Psoas muscle (tissue), 8 donors: ENCODE measurements around the gene MLH3. TPM values are rescaled to one million over a fixed set of nuclear protein-coding genes. Genes with fewer than 3 reads are reported as not detected.

Source experiments
- ATAC-seq, 4 donors: fragments of 200-7000 bp; cut with Tn5 transposase; one replicate each; pipeline ENCODE4 v1.9.1; 2020; ENCODE audit warnings: moderate library complexity in 3 of 4, mild to moderate bottlenecking in 2 of 4
- DNase-seq, 2 donors: peaks; one replicate each; pipeline ENCODE4 v3.0.0-alpha.2; 2020
- H3K27ac ChIP-seq: fragments of 200-600 bp; one replicate; pipeline ENCODE4 v1.8.0; 2022
- H3K27me3 ChIP-seq, 3 donors: fragments of 200-600 bp in 1 of 3; one replicate each; pipeline versions ENCODE4 v1.6.1 to v1.8.0; 2013 to 2022; ENCODE audit warnings: low read length in 2 of 3, mild to moderate bottlenecking in 2 of 3, moderate library complexity in 1 of 3; ENCODE audit not compliant: insufficient read depth in 3 of 3
- H3K36me3 ChIP-seq, 2 donors: fragments of 200-600 bp in 1 of 2; one replicate each; pipeline versions ENCODE4 v1.6.1 to v1.8.0; 2013 to 2022; ENCODE audit warnings: low read depth in 1 of 2, mild to moderate bottlenecking in 1 of 2, moderate library complexity in 1 of 2; ENCODE audit not compliant: insufficient read depth in 1 of 2
- H3K4me1 ChIP-seq: fragments of 200-600 bp; one replicate; pipeline ENCODE4 v1.8.0; 2022
- H3K4me3 ChIP-seq: fragments of 200-600 bp; one replicate; pipeline ENCODE4 v1.8.0; 2022; ENCODE audit warnings: mild to moderate bottlenecking
- H3K9me3 ChIP-seq: fragments of 200-600 bp; one replicate; pipeline ENCODE4 v1.8.0; 2022
- WGBS, 3 donors: extraction: QIAGEN DNeasy Blood & Tissue Kit; methylation state at CpG; one replicate each; pipeline versions ENCODE4 v1.1.6 to v1.1.7; 2013; 5-methylcytosine and 5-hydroxymethylcytosine counted together
- intact Hi-C, 2 donors: fragments of 100-400 bp; cut with DNase I; formaldehyde crosslinking; loops; one replicate each; pipeline versions ENCODE4 v1.11.0 to v1.14.2; 2022
- polyA plus RNA-seq, 3 donors: library from polyadenylated mRNA; stranded (reverse); fragments of 200-250 nt; gene quantifications; one replicate each; pipeline ENCODE4 v1.2.3, GENCODE V29; 2013
- total RNA-seq, 4 donors: library from RNA; stranded (reverse); fragmentation: NEBNext Ultra II Directional in 2 of 4; extraction: Animal tissue kit (Norgen Biotek cat#: 25700) in 2 of 4; gene quantifications; one replicate each; pipeline versions ENCODE4 v1.2.1 to v1.2.4, GENCODE V29; 2021 to 2023
- TF ChIP-seq, protein P1 (sequence below): fragments of 200-600 bp; IDR thresholded peaks from one replicate; pipeline ENCODE4 v1.8.0; 2022; ENCODE audit warnings: antibody characterized with exemption
- donor health status: healthy with polysubstance abuse.
- donor health status: DM: no; HTN: no; CAD: no; lungs with moderate emphysema.
- donor health status: Bipolar disorder and iron deficiency.
- donor health status: healthy.
- donor health status: DM: yes; HTN: yes; CAD: no.
- donor health status: DM: no; HTN: no; CAD: no.
- donor health status: DM: no; HTN: no; CAD: no.
- donor health status: DM: yes; HTN: yes; CAD: no.

Gene MLH3
- total and polyA plus RNA-seq, 7 donors: 7.9 to 24.1 (median 15.7) TPM

GRCh38 chr14:75060420-75060819 is 9.2 kb upstream of the MLH3 start:
- H3K36me3 ChIP-seq: peaks cover 0 to 20% of the 10 kb centered on the region in 2 donors
- no peaks in the 10 kb centered on the region for H3K9me3 ChIP-seq
- H3K27ac ChIP-seq: no peak overlapping the region
- peaks cover 19% of the 10 kb centered on the region for H3K4me1 ChIP-seq
- TF ChIP-seq, protein P1, sequence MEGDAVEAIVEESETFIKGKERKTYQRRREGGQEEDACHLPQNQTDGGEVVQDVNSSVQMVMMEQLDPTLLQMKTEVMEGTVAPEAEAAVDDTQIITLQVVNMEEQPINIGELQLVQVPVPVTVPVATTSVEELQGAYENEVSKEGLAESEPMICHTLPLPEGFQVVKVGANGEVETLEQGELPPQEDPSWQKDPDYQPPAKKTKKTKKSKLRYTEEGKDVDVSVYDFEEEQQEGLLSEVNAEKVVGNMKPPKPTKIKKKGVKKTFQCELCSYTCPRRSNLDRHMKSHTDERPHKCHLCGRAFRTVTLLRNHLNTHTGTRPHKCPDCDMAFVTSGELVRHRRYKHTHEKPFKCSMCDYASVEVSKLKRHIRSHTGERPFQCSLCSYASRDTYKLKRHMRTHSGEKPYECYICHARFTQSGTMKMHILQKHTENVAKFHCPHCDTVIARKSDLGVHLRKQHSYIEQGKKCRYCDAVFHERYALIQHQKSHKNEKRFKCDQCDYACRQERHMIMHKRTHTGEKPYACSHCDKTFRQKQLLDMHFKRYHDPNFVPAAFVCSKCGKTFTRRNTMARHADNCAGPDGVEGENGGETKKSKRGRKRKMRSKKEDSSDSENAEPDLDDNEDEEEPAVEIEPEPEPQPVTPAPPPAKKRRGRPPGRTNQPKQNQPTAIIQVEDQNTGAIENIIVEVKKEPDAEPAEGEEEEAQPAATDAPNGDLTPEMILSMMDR: no peak
- no peak overlapping the region for H3K4me3 ChIP-seq
- H3K27me3 ChIP-seq: no peaks in the 10 kb centered on the region
- intact Hi-C loops: loop anchor here in 1 of 2 donors (10.0 kb wide), 1 partner anchor 56 kb away; the partner anchor contains the start of gene EIF2B2
- ATAC-seq (no peak), DNase-seq (no peak)
- WGBS, 3 donors: 50 to 66% (median 50%) methylated on average over 2 of the region's 2 CpGs

GRCh38 chr14:75059642-75060041 is 8.4 kb upstream of the MLH3 start:
- ATAC-seq (no peak), DNase-seq (no peak)
- H3K27ac ChIP-seq: no peak overlapping the region
- H3K36me3 ChIP-seq: peaks cover 0 to 21% of the 10 kb centered on the region in 2 donors
- TF ChIP-seq, protein P1: no peak
- H3K27me3 ChIP-seq: no peaks in the 10 kb centered on the region
- H3K4me3 ChIP-seq: no peak overlapping the region
- H3K4me1 ChIP-seq: peaks cover 15% of the 10 kb centered on the region
- intact Hi-C loops: loop anchor here in 1 of 2 donors (10.0 kb wide), 1 partner anchor 55 kb away; the partner anchor contains the start of gene EIF2B2
- WGBS, 3 donors: 85 to 94% (median 87%) methylated on average over 2 of the region's 2 CpGs
- H3K9me3 ChIP-seq: no peaks in the 10 kb centered on the region

GRCh38 chr14:75054421-75054820 is 3.2 kb upstream of the MLH3 start:
- TF ChIP-seq, protein P1: no peak
- WGBS, 3 donors: 58 to 71% (median 64%) methylated on average over 1 of the region's 1 CpG
- Histone ChIP-seq H3K4me1 (peaks cover 19% of the 10 kb centered on the region), H3K27ac (no peak overlapping the region), H3K27me3 (no peaks in the 10 kb centered on the region), H3K4me3 (no peak overlapping the region), H3K36me3 (peaks cover 0 to 25% of the 10 kb centered on the region in 2 donors), H3K9me3 (no peaks in the 10 kb centered on the region)
- DNase-seq (no peak), ATAC-seq (no peak)
- intact Hi-C loops: no loop called here

- Histone ChIP-seq H3K27me3 (no peaks in the 10 kb centered on the region), H3K4me3 (no peak overlapping the region), H3K4me1 (peaks cover 21% of the 10 kb centered on the region), H3K36me3 (peaks cover 0 to 30% of the 10 kb centered on the region in 2 donors), H3K27ac (no peak overlapping the region), H3K9me3 (no peaks in the 10 kb centered on the region)
- TF ChIP-seq, protein P1: no peak
- ATAC-seq (no peak), DNase-seq (no peak)
- intact Hi-C loops: no loop called here
- 63 to 66% (median 66%) methylated on average over 5 of the region's 5 CpGs for WGBS, 3 donors
These were observed 2.4 kb upstream of the MLH3 start for GRCh38 chr14:75053396-75054291.
